IPS-18a (cell line): ENCODE measurements around the gene PRDM16.

Experiments used
- H3K27ac ChIP-seq: one replicate; pipeline ENCODE4 v1.5.1; 2013; ENCODE audit warnings: low read length
- H3K27me3 ChIP-seq: one replicate; pipeline ENCODE4 v1.6.1; 2013; ENCODE audit warnings: mild to moderate bottlenecking, low read length; ENCODE audit not compliant: control insufficient read depth, insufficient read depth
- H3K36me3 ChIP-seq: one replicate; pipeline ENCODE4 v1.6.1; 2013; ENCODE audit warnings: low read depth, low read length; ENCODE audit not compliant: control insufficient read depth
- H3K4me1 ChIP-seq: one replicate; pipeline ENCODE4 v1.6.1; 2013; ENCODE audit warnings: low read depth, low read length; ENCODE audit not compliant: control insufficient read depth
- H3K4me3 ChIP-seq: one replicate; pipeline ENCODE4 v1.5.1; 2013; ENCODE audit warnings: low read length
- H3K9ac ChIP-seq: one replicate; pipeline ENCODE4 v1.6.1; 2013; ENCODE audit warnings: mild to moderate bottlenecking, low read length, moderate library complexity
- H3K9me3 ChIP-seq: one replicate; pipeline ENCODE4 v1.6.1; 2013; ENCODE audit warnings: low read depth, low read length; ENCODE audit not compliant: control insufficient read depth

The PRDM16 gene

DNA sequence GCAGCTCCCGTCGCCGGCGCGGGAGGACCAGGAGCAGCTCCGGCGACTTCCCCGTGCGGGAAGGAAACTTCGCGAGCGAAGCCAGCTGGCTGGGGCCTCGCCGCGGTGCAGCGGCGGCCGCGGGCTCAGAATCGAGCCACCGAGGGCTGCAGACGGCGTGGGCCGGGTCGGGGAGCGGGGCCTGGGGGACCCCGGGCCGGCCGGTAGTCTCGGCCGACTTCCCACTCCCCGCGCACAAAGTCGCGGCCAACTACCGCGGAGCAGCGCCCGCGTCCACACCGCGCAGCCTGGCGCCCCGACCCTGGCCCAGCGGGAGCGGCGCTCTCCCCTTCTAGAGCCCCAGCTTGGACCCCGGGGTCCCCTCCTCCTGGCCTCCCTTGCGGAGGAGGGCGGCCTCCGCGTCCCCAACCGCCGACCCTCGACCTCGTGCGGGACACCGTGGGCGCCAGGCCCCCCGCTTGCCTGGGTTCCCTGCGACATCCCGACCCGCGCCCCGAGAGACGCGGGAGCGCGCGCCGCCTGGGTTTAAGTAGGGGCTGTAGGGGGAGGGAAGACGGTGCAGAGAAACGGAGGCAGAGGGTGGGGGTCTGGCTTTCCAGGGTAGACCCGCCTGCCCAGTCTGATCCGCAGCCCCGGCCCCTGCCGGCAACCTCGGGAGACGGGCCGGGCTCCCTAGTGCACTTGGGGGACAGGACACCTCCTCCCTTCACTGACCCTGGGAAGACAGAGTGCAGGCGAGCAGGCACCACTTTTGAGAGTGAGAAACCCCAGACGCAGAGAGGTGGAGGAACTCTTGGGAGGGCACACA is 4.7 kb downstream of the PRDM16 start:
- Histone ChIP-seq H3K4me1 (peaks cover 22% of the 10 kb centered on the region), H3K4me3 (peak overlapping the region; percentile 21), H3K36me3 (no peaks in the 10 kb centered on the region), H3K9ac (no peak overlapping the region), H3K27me3 (peaks cover 88% of the 10 kb centered on the region), H3K9me3 (no peaks in the 10 kb centered on the region), H3K27ac (no peak overlapping the region)

DNA sequence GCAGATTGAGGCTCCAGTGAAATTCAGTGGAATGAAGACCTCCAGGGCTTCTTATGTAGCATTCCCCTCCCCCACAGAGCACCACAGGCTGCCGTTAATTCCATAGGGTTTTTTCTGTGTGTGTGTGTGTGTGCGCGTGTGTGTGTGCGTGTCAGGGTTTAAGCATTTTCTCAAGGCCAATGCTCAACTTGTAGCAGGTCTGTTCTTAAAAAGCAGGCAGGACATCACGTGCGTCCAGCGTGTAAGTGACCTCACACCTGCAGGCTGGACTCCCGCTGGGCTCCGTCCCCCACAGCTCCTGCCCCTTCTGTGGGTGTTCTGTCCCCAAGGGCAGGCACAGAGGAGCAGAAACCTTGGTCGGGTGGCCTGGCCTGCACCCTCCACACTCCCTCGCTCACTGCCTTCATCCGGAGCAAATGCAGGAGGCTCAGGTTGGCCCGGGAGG is 5.3 kb downstream of the PRDM16 start:
- H3K27me3 ChIP-seq = peaks cover 83% of the 10 kb centered on the region
- H3K36me3 ChIP-seq = no peaks in the 10 kb centered on the region
- no peak overlapping the region for H3K27ac ChIP-seq
- H3K9me3 ChIP-seq = no peaks in the 10 kb centered on the region
- no peak overlapping the region for H3K9ac ChIP-seq
- peaks cover 22% of the 10 kb centered on the region for H3K4me1 ChIP-seq
- peak overlapping the region; percentile 21 for H3K4me3 ChIP-seq

GRCh38 chr1:3074800-3075199 is 5.8 kb downstream of the PRDM16 start:
- peaks cover 22% of the 10 kb centered on the region for H3K4me1 ChIP-seq
- no peak overlapping the region for H3K4me3 ChIP-seq
- H3K36me3 ChIP-seq = no peaks in the 10 kb centered on the region
- H3K9ac ChIP-seq = no peak overlapping the region
- H3K27me3 ChIP-seq = peaks cover 80% of the 10 kb centered on the region
- no peak overlapping the region for H3K27ac ChIP-seq
- no peaks in the 10 kb centered on the region for H3K9me3 ChIP-seq

DNA sequence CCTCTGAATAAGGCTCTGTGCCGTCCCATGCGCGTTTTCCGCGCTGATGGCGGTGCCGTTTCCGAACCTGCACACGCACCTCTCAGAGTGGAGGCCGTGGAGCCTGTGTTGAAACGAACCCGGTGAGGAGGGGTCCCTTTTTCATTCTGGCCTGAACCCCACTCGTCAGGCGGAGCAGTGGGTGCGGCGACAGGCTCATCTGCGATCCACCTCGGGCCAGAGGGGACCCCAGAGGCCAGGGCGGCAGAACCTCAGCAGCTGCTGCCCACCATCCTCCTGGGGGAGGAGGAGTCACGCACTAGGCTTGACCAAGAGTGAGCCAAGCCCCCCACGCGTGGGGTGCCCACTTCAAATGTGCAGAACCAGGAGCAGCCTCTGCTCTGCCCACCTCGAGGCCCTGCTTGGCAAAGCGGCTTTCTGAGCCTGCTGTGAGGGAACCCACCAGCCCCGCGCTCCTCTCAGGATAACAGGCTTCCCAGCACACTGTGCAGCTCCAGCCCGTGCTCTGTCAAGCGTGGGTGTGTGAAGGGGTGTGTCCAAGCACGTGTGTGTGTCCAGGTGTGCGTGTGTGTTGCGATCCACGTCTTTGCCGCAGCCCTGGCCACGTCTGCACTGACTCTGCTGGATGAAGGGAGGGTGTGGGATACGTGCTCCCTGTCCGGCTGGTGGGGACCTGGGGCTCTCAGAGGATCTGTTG is 6.8 kb downstream of the PRDM16 start:
- peaks cover 72% of the 10 kb centered on the region for H3K27me3 ChIP-seq
- no peaks in the 10 kb centered on the region for H3K36me3 ChIP-seq
- H3K27ac ChIP-seq = no peak overlapping the region
- H3K4me1 ChIP-seq = peaks cover 22% of the 10 kb centered on the region
- H3K9me3 ChIP-seq = no peaks in the 10 kb centered on the region
- H3K4me3 ChIP-seq = no peak overlapping the region
- H3K9ac ChIP-seq = no peak overlapping the region

DNA sequence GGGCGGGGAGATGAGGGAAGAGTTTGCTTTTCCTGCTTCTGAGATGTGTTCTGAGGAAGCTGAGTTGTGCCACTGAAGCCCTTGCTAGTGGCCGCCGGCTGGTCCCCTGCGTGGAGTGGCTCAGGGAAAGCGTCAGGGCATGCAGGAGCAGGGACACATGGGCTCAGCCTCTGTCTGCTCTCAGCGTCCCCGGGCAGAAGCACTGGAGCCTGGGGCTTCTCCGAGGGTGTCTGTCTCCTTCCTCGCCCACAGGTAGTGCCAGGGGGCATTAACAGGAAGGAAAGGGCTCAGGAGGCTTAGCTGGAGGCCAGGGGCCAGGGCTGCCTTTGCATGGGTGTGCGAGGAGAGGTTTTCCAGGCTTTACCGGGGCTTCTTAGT is 7.3 kb downstream of the PRDM16 start:
- Histone ChIP-seq H3K9me3 (no peaks in the 10 kb centered on the region), H3K9ac (no peak overlapping the region), H3K27ac (no peak overlapping the region), H3K4me1 (peaks cover 21% of the 10 kb centered on the region), H3K36me3 (no peaks in the 10 kb centered on the region), H3K4me3 (no peak overlapping the region), H3K27me3 (peaks cover 67% of the 10 kb centered on the region)

GRCh38 chr1:3077081-3077480 is 8.1 kb downstream of the PRDM16 start:
- H3K9ac ChIP-seq = no peak overlapping the region
- H3K4me1 ChIP-seq = peaks cover 14% of the 10 kb centered on the region
- no peaks in the 10 kb centered on the region for H3K36me3 ChIP-seq
- no peak overlapping the region for H3K4me3 ChIP-seq
- no peak overlapping the region for H3K27ac ChIP-seq
- H3K9me3 ChIP-seq = no peaks in the 10 kb centered on the region
- peaks cover 59% of the 10 kb centered on the region for H3K27me3 ChIP-seq

- Histone ChIP-seq H3K4me3 (no peak overlapping the region), H3K27ac (no peak overlapping the region), H3K9me3 (no peaks in the 10 kb centered on the region), H3K4me1 (peaks cover 11% of the 10 kb centered on the region), H3K9ac (no peak overlapping the region), H3K27me3 (peaks cover 55% of the 10 kb centered on the region), H3K36me3 (no peaks in the 10 kb centered on the region)
Measured at GRCh38 chr1:3077561-3077960, 8.6 kb downstream of the PRDM16 start.

GRCh38 chr1:3078430-3078861 is 9.4 kb downstream of the PRDM16 start:
- H3K9me3 ChIP-seq = no peaks in the 10 kb centered on the region
- peaks cover 9% of the 10 kb centered on the region for H3K4me1 ChIP-seq
- no peak overlapping the region for H3K27ac ChIP-seq
- no peak overlapping the region for H3K4me3 ChIP-seq
- H3K36me3 ChIP-seq = no peaks in the 10 kb centered on the region
- peaks cover 46% of the 10 kb centered on the region for H3K27me3 ChIP-seq
- H3K9ac ChIP-seq = no peak overlapping the region

GRCh38 chr1:3078871-3079270 is 9.9 kb downstream of the PRDM16 start:
- no peak overlapping the region for H3K27ac ChIP-seq
- H3K4me1 ChIP-seq = peaks cover 8% of the 10 kb centered on the region
- H3K36me3 ChIP-seq = no peaks in the 10 kb centered on the region
- peaks cover 42% of the 10 kb centered on the region for H3K27me3 ChIP-seq
- no peak overlapping the region for H3K9ac ChIP-seq
- no peak overlapping the region for H3K4me3 ChIP-seq
- H3K9me3 ChIP-seq = no peaks in the 10 kb centered on the region

DNA sequence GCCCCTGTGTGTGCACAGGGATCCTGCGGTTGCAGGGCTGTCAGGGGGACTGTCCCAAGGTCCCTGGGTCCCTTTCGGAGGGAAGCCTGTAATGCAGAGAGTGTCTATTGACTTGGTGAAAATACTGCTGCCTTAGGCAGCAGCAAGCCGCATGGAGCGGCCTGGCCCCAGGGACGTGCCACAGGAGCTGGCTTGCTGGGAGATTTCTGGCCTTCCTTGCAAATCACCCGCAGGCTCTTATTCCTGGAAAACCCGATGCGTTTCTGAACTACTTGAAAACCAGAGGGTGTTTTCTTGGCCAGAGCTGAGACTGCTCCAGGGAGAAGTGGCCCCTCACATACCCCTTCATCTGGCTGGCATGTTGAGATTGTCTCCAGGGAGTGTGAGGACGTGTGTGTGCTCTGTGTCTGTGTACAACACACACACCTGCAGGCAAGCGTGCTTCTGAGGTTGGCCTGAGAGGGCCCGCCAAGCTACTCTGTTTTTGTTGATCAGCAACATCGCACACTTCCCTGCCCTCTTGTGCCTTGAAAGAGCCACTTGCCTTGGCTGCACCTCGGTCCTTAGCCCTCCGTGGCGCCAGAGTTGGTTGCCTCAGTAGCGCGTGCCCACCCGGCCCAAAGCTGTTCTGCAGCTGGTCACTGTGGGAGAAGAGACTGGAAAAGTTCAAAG is 10.5 kb downstream of the PRDM16 start:
- Histone ChIP-seq H3K27ac (no peak overlapping the region), H3K4me3 (no peak overlapping the region), H3K9ac (no peak overlapping the region), H3K4me1 (peaks cover 2% of the 10 kb centered on the region), H3K36me3 (no peaks in the 10 kb centered on the region), H3K9me3 (no peaks in the 10 kb centered on the region), H3K27me3 (peaks cover 35% of the 10 kb centered on the region)

DNA sequence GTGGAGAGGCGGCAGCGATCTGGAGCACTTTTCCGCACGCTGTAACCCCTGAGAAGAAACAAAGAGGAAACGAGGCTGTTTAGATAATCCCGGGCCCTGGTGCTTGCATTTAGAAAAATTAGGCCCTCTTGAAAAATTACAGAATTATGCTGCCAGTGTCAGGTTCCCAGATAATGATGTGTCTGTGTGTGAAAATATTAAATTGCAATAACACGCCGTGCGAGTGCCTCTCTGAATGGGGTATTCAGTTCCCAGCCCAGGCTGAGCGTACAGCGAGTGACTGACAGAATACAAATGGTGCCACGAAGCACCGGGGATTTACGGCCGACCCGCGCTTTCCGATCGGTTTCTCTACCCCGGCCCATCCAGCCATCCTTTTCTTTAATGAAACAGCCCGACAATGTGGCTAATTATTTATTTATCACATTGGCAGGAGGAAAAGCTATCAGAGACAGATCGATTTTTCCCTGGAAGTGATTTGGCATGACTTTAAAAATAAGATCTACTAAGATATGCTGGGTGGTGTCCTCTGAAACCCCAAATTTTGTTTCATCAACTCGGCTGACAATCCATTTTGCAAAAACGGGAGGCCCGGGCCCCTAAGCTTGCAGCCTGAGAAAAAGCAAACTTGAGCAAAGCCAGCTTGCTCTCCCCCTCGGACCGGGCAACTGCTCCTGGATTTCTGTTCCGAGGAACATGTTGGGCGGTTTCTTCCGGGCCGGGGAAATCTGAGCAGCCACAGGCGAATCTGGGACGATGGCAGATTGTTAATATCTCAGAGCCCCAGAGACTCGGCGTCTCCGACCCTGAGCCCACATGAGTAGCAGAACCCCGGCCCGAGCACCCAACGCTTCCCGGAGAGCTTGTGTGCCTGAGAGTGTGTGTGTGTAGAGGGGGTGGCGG is 11.3 kb downstream of the PRDM16 start:
- Histone ChIP-seq H3K4me3 (no peak overlapping the region), H3K4me1 (no peaks in the 10 kb centered on the region), H3K27me3 (peaks cover 27% of the 10 kb centered on the region), H3K9ac (no peak overlapping the region), H3K36me3 (no peaks in the 10 kb centered on the region), H3K27ac (no peak overlapping the region), H3K9me3 (no peaks in the 10 kb centered on the region)
